Activated T-cell treated with anti-CD3 and anti-CD28 coated beads, Interleukin-2, amount 50 U/mL, for 24 hours (primary cell): Measurements from ENCODE around the gene DUSP6.

ENCODE experiments used
- DNase-seq: peaks from one replicate; pipeline ENCODE4 v3.0.0-alpha.2; 2020
- H3K27ac Mint-ChIP-seq: 2 replicates; pipeline ENCODE4 v1.8.0; 2020; ENCODE audit warnings: mild to moderate bottlenecking, mixed read lengths
- H3K27me3 Mint-ChIP-seq: 2 replicates; pipeline ENCODE4 v1.8.0; 2020; ENCODE audit warnings: mixed read lengths
- H3K36me3 Mint-ChIP-seq: 2 replicates; pipeline ENCODE4 v1.8.0; 2020; ENCODE audit warnings: low read depth, mixed read lengths
- H3K4me1 Mint-ChIP-seq: 2 replicates; pipeline ENCODE4 v1.8.0; 2020; ENCODE audit warnings: low read depth, mixed read lengths
- H3K4me3 Mint-ChIP-seq: 2 replicates; pipeline ENCODE4 v1.8.0; 2020; ENCODE audit warnings: mild to moderate bottlenecking, moderate library complexity, mixed read lengths
- H3K9me3 Mint-ChIP-seq: 2 replicates; pipeline ENCODE4 v1.8.0; 2020; ENCODE audit warnings: mixed read lengths

DUSP6 gene

GRCh38 chr12:89350630-89351488 is 1.4 kb downstream of the DUSP6 start:
- Mint-ChIP-seq H3K4me1 (peaks cover 78% of the 10 kb centered on the region), H3K9me3 (no peaks in the 10 kb centered on the region), H3K27ac (peak overlapping the region; percentile 96), H3K36me3 (peaks cover 59% of the 10 kb centered on the region), H3K27me3 (peaks cover 2% of the 10 kb centered on the region), H3K4me3 (peak overlapping the region; percentile 96)
- DNase-seq: peak; percentile 59

GRCh38 chr12:89350260-89350629 is 2.1 kb downstream of the DUSP6 start:
- Mint-ChIP-seq H3K36me3 (peaks cover 59% of the 10 kb centered on the region), H3K27ac (peak overlapping the region; percentile 96), H3K27me3 (peaks cover 2% of the 10 kb centered on the region), H3K4me3 (peak overlapping the region; percentile 96), H3K9me3 (no peaks in the 10 kb centered on the region), H3K4me1 (peaks cover 80% of the 10 kb centered on the region)
- no peak for DNase-seq

- peak overlapping the region; percentile 96 for H3K4me3 Mint-ChIP-seq
- H3K4me1 Mint-ChIP-seq: peaks cover 77% of the 10 kb centered on the region
- H3K27me3 Mint-ChIP-seq: peaks cover 2% of the 10 kb centered on the region
- H3K27ac Mint-ChIP-seq: peak overlapping the region; percentile 96
- no peaks in the 10 kb centered on the region for H3K9me3 Mint-ChIP-seq
- no peak for DNase-seq
- H3K36me3 Mint-ChIP-seq: peaks cover 59% of the 10 kb centered on the region
These were observed 2.5 kb downstream of the DUSP6 start for GRCh38 chr12:89349814-89350213.

- peaks cover 59% of the 10 kb centered on the region for H3K36me3 Mint-ChIP-seq
- H3K27ac Mint-ChIP-seq: peak overlapping the region; percentile 80
These were observed 3.2 kb downstream of the DUSP6 start for GRCh38 chr12:89348894-89349699.

GRCh38 chr12:89347325-89347829 is 4.9 kb downstream of the DUSP6 start:
- Mint-ChIP-seq H3K9me3 (no peaks in the 10 kb centered on the region), H3K27me3 (peaks cover 2% of the 10 kb centered on the region), H3K4me1 (peaks cover 64% of the 10 kb centered on the region), H3K4me3 (peak overlapping the region; percentile 96), H3K36me3 (peaks cover 58% of the 10 kb centered on the region), H3K27ac (peak overlapping the region; percentile 84)
- DNase-seq: no peak

More at GRCh38 chr12:89348894-89349699, 3.2 kb downstream of the DUSP6 start:
- no peaks in the 10 kb centered on the region for H3K9me3 Mint-ChIP-seq
- peaks cover 72% of the 10 kb centered on the region for H3K4me1 Mint-ChIP-seq
- peak overlapping the region; percentile 96 for H3K4me3 Mint-ChIP-seq
- no peak for DNase-seq
- H3K27me3 Mint-ChIP-seq: peaks cover 2% of the 10 kb centered on the region

GRCh38 chr12:89346741-89347324 is 5.5 kb downstream of the DUSP6 start:
- Mint-ChIP-seq H3K9me3 (no peaks in the 10 kb centered on the region), H3K27ac (peak overlapping the region; percentile 84), H3K4me1 (peaks cover 60% of the 10 kb centered on the region), H3K27me3 (peaks cover 2% of the 10 kb centered on the region), H3K4me3 (peak overlapping the region; percentile 96), H3K36me3 (peaks cover 53% of the 10 kb centered on the region)
- no peak for DNase-seq

- H3K27me3 Mint-ChIP-seq: peaks cover 2% of the 10 kb centered on the region
- DNase-seq: no peak
- H3K27ac Mint-ChIP-seq: peak overlapping the region; percentile 84
- peak overlapping the region; percentile 96 for H3K4me3 Mint-ChIP-seq
- peaks cover 66% of the 10 kb centered on the region for H3K4me1 Mint-ChIP-seq
- no peaks in the 10 kb centered on the region for H3K9me3 Mint-ChIP-seq
- peaks cover 45% of the 10 kb centered on the region for H3K36me3 Mint-ChIP-seq
These were observed 6.2 kb downstream of the DUSP6 start for GRCh38 chr12:89345830-89346740.

- no peak overlapping the region for H3K4me3 Mint-ChIP-seq
- peaks cover 62% of the 10 kb centered on the region for H3K4me1 Mint-ChIP-seq
- no peak overlapping the region for H3K27ac Mint-ChIP-seq
These were observed 6.9 kb downstream of the DUSP6 start for GRCh38 chr12:89345376-89345775.

GRCh38 chr12:89344862-89345202 is 7.5 kb downstream of the DUSP6 start:
- Mint-ChIP-seq H3K4me1 (peaks cover 60% of the 10 kb centered on the region), H3K27ac (no peak overlapping the region), H3K9me3 (no peaks in the 10 kb centered on the region), H3K36me3 (peaks cover 32% of the 10 kb centered on the region), H3K27me3 (peaks cover 2% of the 10 kb centered on the region), H3K4me3 (no peak overlapping the region)
- DNase-seq: no peak

More at GRCh38 chr12:89345376-89345775, 6.9 kb downstream of the DUSP6 start:
- DNase-seq: no peak
- H3K36me3 Mint-ChIP-seq: peaks cover 38% of the 10 kb centered on the region
- no peaks in the 10 kb centered on the region for H3K9me3 Mint-ChIP-seq
- peaks cover 2% of the 10 kb centered on the region for H3K27me3 Mint-ChIP-seq

GRCh38 chr12:89344043-89344861 is 8.0 kb downstream of the DUSP6 start:
- no peak overlapping the region for H3K4me3 Mint-ChIP-seq
- H3K27me3 Mint-ChIP-seq: peaks cover 2% of the 10 kb centered on the region
- H3K27ac Mint-ChIP-seq: no peak overlapping the region
- no peaks in the 10 kb centered on the region for H3K9me3 Mint-ChIP-seq
- H3K36me3 Mint-ChIP-seq: peaks cover 27% of the 10 kb centered on the region
- DNase-seq: no peak
- H3K4me1 Mint-ChIP-seq: peaks cover 55% of the 10 kb centered on the region

- H3K27me3 Mint-ChIP-seq: no peaks in the 10 kb centered on the region
- H3K4me1 Mint-ChIP-seq: peaks cover 44% of the 10 kb centered on the region
- peaks cover 15% of the 10 kb centered on the region for H3K36me3 Mint-ChIP-seq
- DNase-seq: no peak
- H3K27ac Mint-ChIP-seq: no peak overlapping the region
- no peak overlapping the region for H3K4me3 Mint-ChIP-seq
- no peaks in the 10 kb centered on the region for H3K9me3 Mint-ChIP-seq
These were observed 9.2 kb downstream of the DUSP6 start for GRCh38 chr12:89343127-89343526.

GRCh38 chr12:89340861-89341260 is 11.4 kb downstream of the DUSP6 start:
- H3K36me3 Mint-ChIP-seq: no peaks in the 10 kb centered on the region

GRCh38 chr12:89339526-89339925 is 12.8 kb downstream of the DUSP6 start:
- Mint-ChIP-seq H3K27ac (no peak overlapping the region), H3K27me3 (no peaks in the 10 kb centered on the region)

More at GRCh38 chr12:89340861-89341260, 11.4 kb downstream of the DUSP6 start:
- Mint-ChIP-seq H3K4me3 (no peak overlapping the region), H3K4me1 (peaks cover 23% of the 10 kb centered on the region), H3K27ac (no peak overlapping the region), H3K9me3 (no peaks in the 10 kb centered on the region), H3K27me3 (no peaks in the 10 kb centered on the region)
- no peak for DNase-seq

More at GRCh38 chr12:89339526-89339925, 12.8 kb downstream of the DUSP6 start:
- H3K36me3 Mint-ChIP-seq: no peaks in the 10 kb centered on the region
- no peaks in the 10 kb centered on the region for H3K9me3 Mint-ChIP-seq
- no peak for DNase-seq
- H3K4me1 Mint-ChIP-seq: peaks cover 17% of the 10 kb centered on the region
- H3K4me3 Mint-ChIP-seq: no peak overlapping the region
